Nephron progenitor cell (in vitro differentiated cells): ENCODE measurements around the gene GNMT.

ENCODE experiments used
- DNase-seq: peaks from one replicate; pipeline ENCODE4 v3.0.0; 2021
- H3K27ac Mint-ChIP-seq: 2 replicates; pipeline ENCODE4 v1.8.0; 2021; ENCODE audit warnings: mild to moderate bottlenecking, moderate library complexity, mixed read lengths
- H3K27me3 Mint-ChIP-seq: 2 replicates; pipeline ENCODE4 v1.8.0; 2021; ENCODE audit warnings: mild to moderate bottlenecking, low read depth, mixed read lengths; ENCODE audit not compliant: poor library complexity
- H3K36me3 Mint-ChIP-seq: 2 replicates; pipeline ENCODE4 v1.8.0; 2021; ENCODE audit warnings: low read depth, mixed read lengths
- H3K4me1 Mint-ChIP-seq: 2 replicates; pipeline ENCODE4 v1.8.0; 2021; ENCODE audit warnings: mixed read lengths
- H3K4me3 Mint-ChIP-seq: 2 replicates; pipeline ENCODE4 v1.8.0; 2021; ENCODE audit warnings: mild to moderate bottlenecking, moderate library complexity, mixed read lengths
- H3K9me3 Mint-ChIP-seq: 2 replicates; pipeline ENCODE4 v1.8.0; 2021; ENCODE audit warnings: mild to moderate bottlenecking, moderate library complexity, mixed read lengths
- CTCF ChIP-seq: fragments of 200-600 bp; sonication (generic); IDR thresholded peaks from 2 replicates; pipeline ENCODE4 v1.5.0; 2021; ENCODE audit warnings: antibody characterized with exemption

Gene GNMT

DNA sequence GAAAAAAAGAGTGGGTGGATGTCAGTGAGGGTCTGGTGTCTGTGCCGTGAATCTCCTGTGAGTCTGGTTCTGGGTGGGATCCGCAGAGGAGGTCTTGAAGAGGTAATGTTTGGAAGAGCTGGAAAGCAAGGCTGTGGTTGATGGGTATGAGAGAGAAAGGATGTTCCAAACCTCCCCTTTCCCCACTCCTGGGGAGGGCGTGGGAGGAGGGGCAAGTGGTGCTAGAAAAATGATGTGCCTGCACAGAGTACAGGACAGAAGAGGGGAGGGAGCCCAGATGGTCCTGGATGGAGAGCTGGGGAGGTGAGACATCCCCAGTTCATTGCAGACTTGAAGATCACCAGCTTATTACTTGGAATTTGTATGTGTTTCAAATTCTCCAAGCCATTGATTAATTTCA lies 28.1 kb upstream of the GNMT start:
- peak overlapping the region; percentile 87 for H3K27ac Mint-ChIP-seq
- H3K4me1 Mint-ChIP-seq: peaks cover 45% of the 10 kb centered on the region
- H3K36me3 Mint-ChIP-seq: peaks cover 49% of the 10 kb centered on the region
- no peaks in the 10 kb centered on the region for H3K9me3 Mint-ChIP-seq
- no peaks in the 10 kb centered on the region for H3K27me3 Mint-ChIP-seq
- TF ChIP-seq CTCF: no peak
- peak overlapping the region; percentile 7 for H3K4me3 Mint-ChIP-seq
- no peak for DNase-seq

DNA sequence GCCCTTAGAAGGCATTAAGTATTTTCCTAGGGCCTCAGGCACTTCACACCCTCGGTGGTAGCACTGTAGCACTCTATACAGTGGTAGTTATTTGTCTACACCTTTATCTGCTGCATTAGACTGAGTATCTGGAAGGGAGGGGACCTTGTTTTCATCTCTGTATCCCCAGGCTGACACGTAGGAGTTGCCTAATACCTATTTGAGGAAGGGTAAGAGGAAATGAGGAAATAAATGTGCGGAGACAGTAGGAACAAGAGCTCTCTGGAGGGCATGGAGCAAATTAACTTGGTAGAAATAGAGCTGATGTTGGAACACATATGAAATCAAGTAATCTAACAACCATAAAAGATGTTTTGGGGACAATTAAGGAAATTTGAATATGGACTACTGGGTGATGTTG lies 27.3 kb upstream of the GNMT start:
- Mint-ChIP-seq H3K4me1 (peaks cover 49% of the 10 kb centered on the region), H3K9me3 (no peaks in the 10 kb centered on the region), H3K27me3 (no peaks in the 10 kb centered on the region), H3K27ac (no peak overlapping the region), H3K4me3 (no peak overlapping the region), H3K36me3 (peaks cover 56% of the 10 kb centered on the region)
- no peak for DNase-seq
- TF ChIP-seq CTCF: no peak

- no peak for TF ChIP-seq CTCF
- Mint-ChIP-seq H3K9me3 (no peaks in the 10 kb centered on the region), H3K4me1 (peaks cover 34% of the 10 kb centered on the region), H3K4me3 (no peak overlapping the region), H3K27ac (no peak overlapping the region), H3K27me3 (no peaks in the 10 kb centered on the region), H3K36me3 (peaks cover 56% of the 10 kb centered on the region)
- no peak for DNase-seq
Observed at GRCh38 chr6:42935322-42935721, 25.2 kb upstream of the GNMT start.

DNA sequence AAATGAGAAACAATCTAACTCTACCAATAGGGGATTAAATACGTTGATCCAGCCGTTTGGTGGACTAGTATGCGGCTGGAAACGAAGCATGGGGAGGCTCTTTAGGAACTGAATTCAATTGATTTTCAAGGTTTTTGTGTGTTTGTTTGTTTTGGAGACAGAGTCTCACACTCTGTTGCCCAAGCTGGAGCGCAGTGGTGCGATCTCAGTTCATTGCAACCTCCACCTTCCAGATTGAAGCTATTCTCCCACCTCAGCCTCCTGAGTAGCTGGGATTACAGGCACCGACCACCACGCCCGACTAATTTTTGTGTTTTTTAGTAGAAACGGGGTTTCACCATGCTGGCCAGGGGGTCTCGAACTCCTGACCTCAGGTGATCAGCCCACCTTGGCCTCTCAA lies 24.2 kb upstream of the GNMT start:
- Mint-ChIP-seq H3K4me1 (peaks cover 24% of the 10 kb centered on the region), H3K4me3 (no peak overlapping the region), H3K27ac (no peak overlapping the region), H3K9me3 (no peaks in the 10 kb centered on the region), H3K36me3 (peaks cover 56% of the 10 kb centered on the region), H3K27me3 (no peaks in the 10 kb centered on the region)
- TF ChIP-seq CTCF: no peak
- DNase-seq: no peak

DNA sequence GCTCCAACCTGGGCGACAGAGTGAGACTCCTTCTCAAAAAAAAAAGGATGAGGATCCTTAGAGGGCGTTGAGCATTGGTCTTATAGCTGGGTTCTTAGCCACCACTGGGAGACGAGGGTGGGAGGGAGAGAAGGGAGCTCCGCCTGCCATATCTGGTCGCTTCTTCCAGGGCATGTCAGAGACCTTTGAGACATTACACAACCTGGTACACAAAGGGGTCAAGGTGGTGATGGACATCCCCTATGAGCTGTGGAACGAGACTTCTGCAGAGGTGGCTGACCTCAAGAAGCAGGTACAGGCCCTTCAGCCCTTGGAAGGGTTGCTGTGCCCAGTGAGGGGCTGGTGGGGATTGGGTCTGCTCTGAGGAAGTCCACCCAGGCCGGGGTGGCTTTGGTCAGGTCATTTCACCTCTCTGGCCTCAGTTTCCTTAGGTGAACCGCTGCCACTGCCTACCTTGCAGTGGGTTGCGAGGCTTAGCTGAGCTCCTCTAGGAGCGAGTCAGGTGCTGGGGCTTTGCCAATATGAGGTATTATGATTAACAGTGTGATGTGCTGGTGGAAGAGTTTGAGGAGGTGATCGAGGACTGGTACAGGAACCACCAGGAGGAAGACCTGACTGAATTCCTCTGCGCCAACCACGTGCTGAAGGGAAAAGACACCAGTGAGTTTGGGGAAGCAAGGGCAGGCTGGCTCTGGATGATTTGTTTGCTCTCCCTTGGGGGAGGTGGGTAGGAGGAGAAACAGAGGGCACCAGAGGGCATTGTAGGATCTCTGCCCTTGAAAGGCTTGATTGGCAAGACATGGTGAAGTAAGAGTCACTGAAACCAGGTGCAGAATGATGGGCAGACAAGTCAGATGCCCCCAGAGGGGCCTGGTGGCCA lies 22.8 kb upstream of the GNMT start:
- H3K4me3 Mint-ChIP-seq: no peak overlapping the region
- TF ChIP-seq CTCF: no peak
- DNase-seq: no peak
- no peaks in the 10 kb centered on the region for H3K9me3 Mint-ChIP-seq
- H3K27me3 Mint-ChIP-seq: no peaks in the 10 kb centered on the region
- H3K4me1 Mint-ChIP-seq: peaks cover 13% of the 10 kb centered on the region
- peak overlapping the region; percentile 49 for H3K27ac Mint-ChIP-seq
- peaks cover 46% of the 10 kb centered on the region for H3K36me3 Mint-ChIP-seq

GRCh38 chr6:42938428-42938796 lies 22.1 kb upstream of the GNMT start:
- Mint-ChIP-seq H3K9me3 (no peaks in the 10 kb centered on the region), H3K36me3 (peaks cover 41% of the 10 kb centered on the region), H3K4me1 (peaks cover 7% of the 10 kb centered on the region), H3K27me3 (no peaks in the 10 kb centered on the region), H3K27ac (peak overlapping the region; percentile 49), H3K4me3 (no peak overlapping the region)
- no peak for TF ChIP-seq CTCF
- no peak for DNase-seq
